Endodermal cell (in vitro differentiated cells): ENCODE data around the gene LRRC43. TPM values are rescaled to one million over a fixed set of nuclear protein-coding genes. Genes with fewer than 3 reads are reported as not detected.
A peak's percentile ranks its signal among the peaks of the same experiment; 100 is the strongest.

Experiments
- DNase-seq: peaks from one replicate; pipeline ENCODE4 v3.0.0-alpha.2; 2017
- H3K27ac ChIP-seq: 2 replicates; pipeline ENCODE4 v1.5.1; 2013; ENCODE audit warnings: mild to moderate bottlenecking, low read depth, low read length, moderate library complexity
- H3K27me3 ChIP-seq: 2 replicates; pipeline ENCODE4 v1.6.1; 2013; ENCODE audit warnings: mild to moderate bottlenecking, low read length, moderate library complexity; ENCODE audit not compliant: insufficient read depth, control insufficient read depth, poor library complexity, severe bottlenecking
- H3K36me3 ChIP-seq: 2 replicates; pipeline ENCODE4 v1.7.0; 2013; ENCODE audit warnings: mild to moderate bottlenecking, low read length, moderate library complexity; ENCODE audit not compliant: control insufficient read depth, insufficient read depth
- H3K4me1 ChIP-seq: one replicate; pipeline ENCODE4 v1.7.0; 2013; ENCODE audit warnings: low read length; ENCODE audit not compliant: control insufficient read depth, insufficient read depth
- H3K4me3 ChIP-seq: 2 replicates; pipeline ENCODE4 v1.5.1; 2013; ENCODE audit warnings: mild to moderate bottlenecking, low read length, moderate library complexity
- H3K9ac ChIP-seq: 2 replicates; pipeline ENCODE4 v1.6.1; 2013; ENCODE audit warnings: mild to moderate bottlenecking, low read length, moderate library complexity; ENCODE audit not compliant: poor library complexity, severe bottlenecking; ENCODE audit errors: extremely low read depth
- H3K9me3 ChIP-seq: 2 replicates; pipeline ENCODE4 v1.6.1; 2013; ENCODE audit warnings: mild to moderate bottlenecking, low read length, moderate library complexity; ENCODE audit not compliant: control insufficient read depth
- H3K27ac Mint-ChIP-seq: 2 replicates; pipeline ENCODE4 v1.8.0; 2020; ENCODE audit warnings: mixed read lengths
- H3K27me3 Mint-ChIP-seq: 2 replicates; pipeline ENCODE4 v1.8.0; 2021; ENCODE audit warnings: mild to moderate bottlenecking, mixed read lengths; ENCODE audit not compliant: insufficient read depth
- H3K36me3 Mint-ChIP-seq: 2 replicates; pipeline ENCODE4 v1.8.0; 2020; ENCODE audit warnings: low read depth, mixed read lengths
- H3K4me1 Mint-ChIP-seq: 2 replicates; pipeline ENCODE4 v1.8.0; 2020; ENCODE audit warnings: mixed read lengths
- H3K4me3 Mint-ChIP-seq: 2 replicates; pipeline ENCODE4 v1.8.0; 2020; ENCODE audit warnings: mild to moderate bottlenecking, moderate library complexity, mixed read lengths
- H3K9me3 Mint-ChIP-seq: 2 replicates; pipeline ENCODE4 v1.8.0; 2020; ENCODE audit warnings: mild to moderate bottlenecking, mixed read lengths
- WGBS, 2 experiments: methylation state at CpG; one replicate each; pipeline versions ENCODE4 v1.1.5 to v1.1.7; 2013; ENCODE audit warnings: missing lambda C conversion rate in 2 of 2, mixed read lengths in 1 of 2; ENCODE audit not compliant: insufficient coverage in 1 of 2, insufficient read length in 1 of 2; 5-methylcytosine and 5-hydroxymethylcytosine counted together
- total RNA-seq, 2 donors: library from RNA; stranded (reverse); fragmentation: NEBNext Ultra II Directional in 1 of 2; extraction: Animal tissue kit (Norgen Biotek cat#: 25700) in 1 of 2; gene quantifications; 2 replicates in 1 of 2; 3 replicates in 1 of 2; pipeline ENCODE4 v1.2.1, GENCODE V29; 2021
- TF ChIP-seq, protein P1 (sequence below): fragments of 200-600 bp; sonication (generic); conservative IDR thresholded peaks from 2 replicates; pipeline ENCODE4 v1.5.0; 2021; ENCODE audit warnings: antibody characterized with exemption, mild to moderate bottlenecking

LRRC43 gene
- total RNA-seq, 2 donors from 2014 or later = 1.5 to 2.4 TPM

- no peaks in the 10 kb centered on the region for H3K4me1 ChIP-seq
- Mint-ChIP-seq H3K9me3 (peaks cover 24% of the 10 kb centered on the region), H3K36me3 (peaks cover 46% of the 10 kb centered on the region)
Observed at GRCh38 chr12:122140467-122141257, 42.3 kb upstream of the LRRC43 start.

DNA sequence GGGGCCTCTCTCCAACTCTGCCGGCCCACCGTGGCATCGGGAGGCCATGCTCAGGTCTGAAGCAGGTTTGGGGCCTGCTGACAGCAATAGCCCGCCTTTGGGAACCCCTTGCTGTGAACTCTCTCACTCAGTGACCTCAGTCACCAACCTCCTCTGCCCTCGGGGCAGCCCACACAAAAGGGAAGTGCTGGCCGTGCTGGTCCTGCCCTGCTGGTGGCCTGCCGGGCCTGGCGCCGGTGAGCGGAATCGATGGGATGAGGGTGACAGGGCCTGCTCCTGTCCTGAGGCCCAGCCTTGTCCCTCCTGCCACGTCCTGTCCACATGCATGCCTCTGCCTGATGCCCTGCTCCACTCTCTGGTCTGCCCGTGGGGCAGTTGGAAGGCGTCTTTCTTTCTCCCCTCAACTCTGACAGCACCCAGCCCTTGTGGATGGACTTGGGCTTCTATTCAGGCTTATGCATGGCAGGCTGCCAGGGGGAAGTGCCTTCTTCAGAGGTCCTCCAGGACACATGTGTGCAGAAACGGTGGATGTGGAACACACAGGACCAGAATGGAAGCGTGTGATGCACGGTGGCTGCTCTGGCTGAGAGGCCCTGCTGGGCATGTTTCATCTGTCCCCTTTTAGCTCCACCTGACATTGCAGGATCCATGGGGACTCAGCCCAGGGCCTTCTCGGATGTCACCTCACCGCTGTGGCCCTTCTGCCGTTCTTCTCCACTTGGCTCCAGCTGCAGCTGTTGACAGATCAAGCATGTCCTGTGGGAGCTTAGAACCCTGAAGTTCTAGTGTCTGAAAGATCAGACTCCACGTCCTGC lies 40.8 kb upstream of the LRRC43 start:
- Histone ChIP-seq H3K4me3 (no peak overlapping the region), H3K9ac (no peak overlapping the region), H3K36me3 (peaks cover 30% of the 10 kb centered on the region), H3K9me3 (peaks cover 23% of the 10 kb centered on the region), H3K4me1 (no peaks in the 10 kb centered on the region), H3K27ac (no peak overlapping the region), H3K27me3 (no peaks in the 10 kb centered on the region)
- no peak for DNase-seq
- Mint-ChIP-seq H3K27ac (no peak overlapping the region), H3K4me3 (no peak overlapping the region), H3K36me3 (peaks cover 44% of the 10 kb centered on the region), H3K27me3 (no peaks in the 10 kb centered on the region), H3K4me1 (no peaks in the 10 kb centered on the region), H3K9me3 (peaks cover 24% of the 10 kb centered on the region)
- WGBS, 2 experiments = 91 to 94% methylated on average over 17 to 21 of the region's 21 CpGs
- TF ChIP-seq, protein P1, sequence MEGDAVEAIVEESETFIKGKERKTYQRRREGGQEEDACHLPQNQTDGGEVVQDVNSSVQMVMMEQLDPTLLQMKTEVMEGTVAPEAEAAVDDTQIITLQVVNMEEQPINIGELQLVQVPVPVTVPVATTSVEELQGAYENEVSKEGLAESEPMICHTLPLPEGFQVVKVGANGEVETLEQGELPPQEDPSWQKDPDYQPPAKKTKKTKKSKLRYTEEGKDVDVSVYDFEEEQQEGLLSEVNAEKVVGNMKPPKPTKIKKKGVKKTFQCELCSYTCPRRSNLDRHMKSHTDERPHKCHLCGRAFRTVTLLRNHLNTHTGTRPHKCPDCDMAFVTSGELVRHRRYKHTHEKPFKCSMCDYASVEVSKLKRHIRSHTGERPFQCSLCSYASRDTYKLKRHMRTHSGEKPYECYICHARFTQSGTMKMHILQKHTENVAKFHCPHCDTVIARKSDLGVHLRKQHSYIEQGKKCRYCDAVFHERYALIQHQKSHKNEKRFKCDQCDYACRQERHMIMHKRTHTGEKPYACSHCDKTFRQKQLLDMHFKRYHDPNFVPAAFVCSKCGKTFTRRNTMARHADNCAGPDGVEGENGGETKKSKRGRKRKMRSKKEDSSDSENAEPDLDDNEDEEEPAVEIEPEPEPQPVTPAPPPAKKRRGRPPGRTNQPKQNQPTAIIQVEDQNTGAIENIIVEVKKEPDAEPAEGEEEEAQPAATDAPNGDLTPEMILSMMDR = no peak

More at GRCh38 chr12:122140467-122141257, 42.3 kb upstream of the LRRC43 start:
- Histone ChIP-seq H3K9ac (no peak overlapping the region), H3K36me3 (peaks cover 30% of the 10 kb centered on the region), H3K27me3 (no peaks in the 10 kb centered on the region), H3K9me3 (peaks cover 23% of the 10 kb centered on the region), H3K4me3 (no peak overlapping the region), H3K27ac (no peak overlapping the region)
- no peak overlapping the region for H3K27ac Mint-ChIP-seq
- no peaks in the 10 kb centered on the region for H3K4me1 Mint-ChIP-seq
- no peaks in the 10 kb centered on the region for H3K27me3 Mint-ChIP-seq
- peak; percentile 28 for DNase-seq
- TF ChIP-seq, protein P1 = no peak
- 95 to 99% methylated on average over 11 to 19 of the region's 19 CpGs for WGBS, 2 experiments
- H3K4me3 Mint-ChIP-seq = no peak overlapping the region

DNA sequence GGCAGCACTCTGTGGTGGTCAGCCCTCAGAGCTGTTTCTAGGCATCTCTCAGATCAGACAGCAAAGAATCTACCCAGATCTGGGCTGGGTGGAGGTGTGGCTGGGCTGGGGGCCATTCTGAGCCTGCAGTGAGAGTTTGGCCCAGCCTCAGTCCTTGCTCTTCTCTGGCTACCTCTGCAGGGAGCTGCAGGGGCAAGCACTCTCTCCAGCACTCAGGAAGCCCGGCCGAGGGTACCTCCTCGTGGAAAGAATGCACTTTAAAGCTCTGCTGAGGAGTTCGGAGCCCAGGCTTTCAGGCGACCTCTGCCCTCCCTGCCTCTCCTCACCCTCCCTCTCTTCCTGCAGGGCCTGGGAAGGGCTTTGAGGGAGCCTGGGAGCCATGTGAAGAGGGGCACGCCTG lies 40.1 kb upstream of the LRRC43 start:
- H3K36me3 ChIP-seq = peaks cover 30% of the 10 kb centered on the region
- Mint-ChIP-seq H3K9me3 (peaks cover 24% of the 10 kb centered on the region), H3K27ac (no peak overlapping the region), H3K27me3 (no peaks in the 10 kb centered on the region), H3K4me1 (no peaks in the 10 kb centered on the region), H3K4me3 (no peak overlapping the region), H3K36me3 (peaks cover 44% of the 10 kb centered on the region)
- TF ChIP-seq, protein P1 = no peak
- H3K9ac ChIP-seq = no peak overlapping the region
- no peaks in the 10 kb centered on the region for H3K4me1 ChIP-seq
- DNase-seq = no peak
- H3K9me3 ChIP-seq = peaks cover 23% of the 10 kb centered on the region
- H3K27me3 ChIP-seq = no peaks in the 10 kb centered on the region
- H3K4me3 ChIP-seq = no peak overlapping the region
- no peak overlapping the region for H3K27ac ChIP-seq
- 80 to 100% methylated on average over 1 to 6 of the region's 6 CpGs for WGBS, 2 experiments
